ENCODE results near the gene UBE2S.

DNA sequence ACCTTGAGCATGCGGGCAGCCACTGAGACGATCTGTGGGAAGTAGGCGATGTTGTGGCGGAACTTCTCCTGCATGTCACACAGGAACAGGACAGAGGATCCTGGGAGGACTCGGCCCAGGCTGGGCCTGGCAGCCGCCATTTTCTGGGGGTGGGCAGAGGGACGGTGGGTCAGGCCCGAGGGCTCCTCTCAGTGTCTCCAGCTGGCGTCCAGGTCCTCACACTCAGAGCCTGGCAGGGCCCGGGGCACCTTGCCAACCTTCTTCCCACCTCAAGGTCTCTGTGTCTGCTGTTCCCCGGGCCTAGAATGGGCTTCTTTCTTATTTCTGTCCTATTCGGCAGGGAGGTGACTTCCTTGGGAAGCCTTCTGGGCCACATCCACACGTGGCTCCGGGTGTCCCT is 48.8 kb upstream of the UBE2S start:
- TF ChIP-seq, protein P1, sequence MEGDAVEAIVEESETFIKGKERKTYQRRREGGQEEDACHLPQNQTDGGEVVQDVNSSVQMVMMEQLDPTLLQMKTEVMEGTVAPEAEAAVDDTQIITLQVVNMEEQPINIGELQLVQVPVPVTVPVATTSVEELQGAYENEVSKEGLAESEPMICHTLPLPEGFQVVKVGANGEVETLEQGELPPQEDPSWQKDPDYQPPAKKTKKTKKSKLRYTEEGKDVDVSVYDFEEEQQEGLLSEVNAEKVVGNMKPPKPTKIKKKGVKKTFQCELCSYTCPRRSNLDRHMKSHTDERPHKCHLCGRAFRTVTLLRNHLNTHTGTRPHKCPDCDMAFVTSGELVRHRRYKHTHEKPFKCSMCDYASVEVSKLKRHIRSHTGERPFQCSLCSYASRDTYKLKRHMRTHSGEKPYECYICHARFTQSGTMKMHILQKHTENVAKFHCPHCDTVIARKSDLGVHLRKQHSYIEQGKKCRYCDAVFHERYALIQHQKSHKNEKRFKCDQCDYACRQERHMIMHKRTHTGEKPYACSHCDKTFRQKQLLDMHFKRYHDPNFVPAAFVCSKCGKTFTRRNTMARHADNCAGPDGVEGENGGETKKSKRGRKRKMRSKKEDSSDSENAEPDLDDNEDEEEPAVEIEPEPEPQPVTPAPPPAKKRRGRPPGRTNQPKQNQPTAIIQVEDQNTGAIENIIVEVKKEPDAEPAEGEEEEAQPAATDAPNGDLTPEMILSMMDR (IDR thresholded peaks at IDR 0.05) = no peak
- TF ChIP-seq POLR2A (IDR thresholded peaks at IDR 0.05) = no peak

Measured in body of pancreas (tissue), 4 donors.